Amniotic stem cell (primary cell): ENCODE results near the gene JTB.

Experiments used
- DNase-seq: peaks from one replicate; lab custom pipeline; 2025; lab: John Stamatoyannopoulos, UW

Gene JTB

GRCh38 chr1:153932156-153933131, 45.0 kb downstream of the JTB start:
- DNase-seq, result no peak

GRCh38 chr1:153929981-153930948, 47.2 kb downstream of the JTB start:
- DNase-seq, result no peak

GRCh38 chr1:153929426-153929825, 48.0 kb downstream of the JTB start:
- DNase-seq, result no peak

- DNase-seq, result no peak
These were observed 48.6 kb downstream of the JTB start for GRCh38 chr1:153928791-153929341.

- DNase-seq, result no peak
These were observed 49.2 kb downstream of the JTB start for GRCh38 chr1:153928245-153928644.

GRCh38 chr1:153926405-153926804, 51.1 kb downstream of the JTB start:
- no peak for DNase-seq
